ENCODE results near the gene FKBP1A. TPM values are rescaled to one million over a fixed set of nuclear protein-coding genes. Genes with fewer than 3 reads are reported as not detected.

Gene FKBP1A
- total RNA-seq = 100 to 1,000 TPM; 204 to 275 (median 241) TPM

DNA sequence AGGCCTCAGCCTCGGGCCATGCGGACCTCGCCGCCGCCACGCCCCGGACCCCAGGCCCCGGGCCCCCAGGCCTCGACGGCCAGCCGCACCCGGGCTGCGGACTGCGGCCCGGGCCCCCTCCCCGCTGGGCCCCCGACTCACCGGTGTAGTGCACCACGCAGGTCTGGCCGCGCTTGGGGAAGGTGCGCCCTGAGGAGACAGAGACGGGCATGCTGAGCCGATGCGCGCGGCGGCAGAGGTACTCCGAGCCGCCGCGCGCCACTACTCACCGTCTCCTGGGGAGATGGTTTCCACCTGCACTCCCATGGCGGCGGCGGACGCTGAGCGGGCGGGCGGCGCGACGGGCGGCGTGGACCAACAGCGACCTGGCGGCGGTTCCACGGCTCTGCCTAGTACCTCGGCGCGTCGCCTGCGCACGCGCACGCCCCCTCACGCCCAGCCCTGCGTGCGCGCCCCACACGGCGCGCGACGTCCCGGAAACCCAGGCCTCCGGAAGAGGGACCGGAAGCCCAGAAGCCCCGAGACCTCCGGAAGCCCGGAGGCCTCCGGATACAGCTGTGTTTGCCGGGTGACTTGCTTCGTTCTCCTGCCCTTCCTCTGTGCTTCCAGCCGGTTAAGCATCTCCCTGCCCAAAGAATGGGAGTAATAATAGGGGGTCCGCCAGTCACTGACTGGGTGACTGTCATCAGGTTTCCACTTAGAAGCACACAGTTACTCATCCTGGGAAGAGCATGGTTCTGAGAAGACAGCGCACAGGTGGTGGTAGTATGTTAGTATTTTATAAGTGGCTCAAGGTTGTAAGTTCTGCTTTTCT, at the start of gene FKBP1A:
TSS of gene FKBP1A (minus strand) at position 362 of the 814 bp plus-strand sequence. CDS start at position 306, 56 bp downstream.
- DNase-seq (ENCODE audit: low spot score) (no peak), ATAC-seq (ENCODE audit: low FRiP score) (peak; percentile 89)
- TF ChIP-seq, protein P1, sequence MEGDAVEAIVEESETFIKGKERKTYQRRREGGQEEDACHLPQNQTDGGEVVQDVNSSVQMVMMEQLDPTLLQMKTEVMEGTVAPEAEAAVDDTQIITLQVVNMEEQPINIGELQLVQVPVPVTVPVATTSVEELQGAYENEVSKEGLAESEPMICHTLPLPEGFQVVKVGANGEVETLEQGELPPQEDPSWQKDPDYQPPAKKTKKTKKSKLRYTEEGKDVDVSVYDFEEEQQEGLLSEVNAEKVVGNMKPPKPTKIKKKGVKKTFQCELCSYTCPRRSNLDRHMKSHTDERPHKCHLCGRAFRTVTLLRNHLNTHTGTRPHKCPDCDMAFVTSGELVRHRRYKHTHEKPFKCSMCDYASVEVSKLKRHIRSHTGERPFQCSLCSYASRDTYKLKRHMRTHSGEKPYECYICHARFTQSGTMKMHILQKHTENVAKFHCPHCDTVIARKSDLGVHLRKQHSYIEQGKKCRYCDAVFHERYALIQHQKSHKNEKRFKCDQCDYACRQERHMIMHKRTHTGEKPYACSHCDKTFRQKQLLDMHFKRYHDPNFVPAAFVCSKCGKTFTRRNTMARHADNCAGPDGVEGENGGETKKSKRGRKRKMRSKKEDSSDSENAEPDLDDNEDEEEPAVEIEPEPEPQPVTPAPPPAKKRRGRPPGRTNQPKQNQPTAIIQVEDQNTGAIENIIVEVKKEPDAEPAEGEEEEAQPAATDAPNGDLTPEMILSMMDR (IDR thresholded peaks at IDR 0.05) = no peak

DNA sequence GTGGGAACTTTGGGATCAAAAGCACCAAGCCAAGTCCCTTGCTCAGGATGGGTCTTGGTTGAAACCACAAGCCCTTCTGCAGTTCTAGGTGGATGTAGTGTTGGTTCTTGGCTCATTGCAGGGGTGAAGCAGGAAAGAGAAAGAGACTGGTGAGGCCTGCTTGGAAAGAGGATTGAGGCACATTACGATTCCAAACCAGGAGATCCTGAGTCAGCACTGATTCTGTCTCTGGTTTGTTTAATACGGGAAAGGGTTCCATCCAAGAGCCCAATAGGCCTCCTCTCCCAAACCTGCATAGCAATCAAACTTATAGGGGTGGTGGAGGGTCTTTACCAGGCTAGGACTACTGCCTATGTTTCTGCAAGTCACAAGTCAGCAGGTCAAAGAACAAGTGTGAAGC, 49.5 kb upstream of the FKBP1A start:
- ATAC-seq (ENCODE audit: low FRiP score) = no peak
- TF ChIP-seq, protein P1 (IDR thresholded peaks at IDR 0.05) = no peak
- DNase-seq (ENCODE audit: low spot score) = no peak

DNA sequence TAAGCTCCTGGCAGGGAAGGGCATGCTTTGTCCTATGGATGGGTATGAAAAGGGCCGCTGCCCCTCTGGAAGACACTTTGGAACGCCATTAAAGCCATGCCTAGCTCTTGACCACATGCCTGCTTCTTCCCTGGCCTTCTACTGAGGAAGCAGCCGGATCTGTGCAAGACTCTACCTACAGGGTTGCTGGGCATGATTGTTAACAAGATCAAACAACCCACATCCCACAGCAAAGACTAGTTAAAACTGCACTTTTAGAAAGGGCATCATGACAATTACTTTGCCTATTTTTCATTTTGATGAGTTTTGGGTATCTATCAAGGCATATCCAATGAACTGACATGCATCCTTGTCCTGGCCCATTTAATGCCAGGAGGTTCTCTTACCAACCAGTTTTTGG, 48.3 kb upstream of the FKBP1A start:
- TF ChIP-seq, protein P1 (IDR thresholded peaks at IDR 0.05) = no peak
- no peak for DNase-seq (ENCODE audit: low spot score)
- no peak for ATAC-seq (ENCODE audit: low FRiP score)

DNA sequence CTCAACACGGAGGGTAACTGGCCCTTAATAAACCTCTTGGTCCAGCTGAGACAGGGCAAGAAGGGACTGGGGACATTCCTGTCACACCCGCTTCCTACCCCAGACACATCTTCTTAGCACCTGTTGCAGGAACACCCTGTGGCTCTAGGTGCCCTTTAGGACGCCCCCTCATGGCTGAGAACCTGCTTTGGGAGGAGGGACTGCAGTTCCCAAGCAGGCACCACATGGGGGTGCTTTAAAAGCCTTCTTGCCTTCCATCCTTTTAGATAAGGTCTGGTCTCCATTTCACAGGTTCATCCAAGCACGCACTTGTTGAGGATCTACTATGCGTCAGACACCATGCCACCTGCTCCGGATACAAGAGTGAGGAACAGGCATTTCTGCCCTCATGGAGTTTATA, 47.2 kb upstream of the FKBP1A start:
- ATAC-seq (ENCODE audit: low FRiP score) (no peak), DNase-seq (ENCODE audit: low spot score) (no peak)
- TF ChIP-seq, protein P1 (IDR thresholded peaks at IDR 0.05) = no peak

DNA sequence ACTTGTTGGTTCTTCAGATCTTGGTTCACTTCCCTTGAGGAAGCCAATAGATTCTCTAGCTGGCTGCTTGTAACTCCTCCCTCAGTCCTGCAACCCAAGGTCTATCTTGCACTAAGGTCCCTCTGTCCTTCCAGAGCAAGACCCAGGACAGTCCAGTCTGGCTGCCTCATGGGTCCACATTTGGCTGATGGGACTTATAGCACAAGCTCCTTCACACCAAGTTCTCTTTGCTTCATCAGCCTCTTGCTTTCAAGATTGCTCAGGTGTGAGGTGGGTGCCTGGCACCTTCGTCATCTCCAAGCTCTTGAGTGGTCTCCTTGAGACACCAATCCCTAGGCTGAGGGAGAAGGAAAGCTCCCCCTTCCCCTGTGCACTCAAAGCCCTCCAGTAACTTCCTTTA, 45.5 kb upstream of the FKBP1A start:
- DNase-seq (ENCODE audit: low spot score) = no peak
- TF ChIP-seq, protein P1 (IDR thresholded peaks at IDR 0.05) = no peak
- ATAC-seq (ENCODE audit: low FRiP score) = no peak

DNA sequence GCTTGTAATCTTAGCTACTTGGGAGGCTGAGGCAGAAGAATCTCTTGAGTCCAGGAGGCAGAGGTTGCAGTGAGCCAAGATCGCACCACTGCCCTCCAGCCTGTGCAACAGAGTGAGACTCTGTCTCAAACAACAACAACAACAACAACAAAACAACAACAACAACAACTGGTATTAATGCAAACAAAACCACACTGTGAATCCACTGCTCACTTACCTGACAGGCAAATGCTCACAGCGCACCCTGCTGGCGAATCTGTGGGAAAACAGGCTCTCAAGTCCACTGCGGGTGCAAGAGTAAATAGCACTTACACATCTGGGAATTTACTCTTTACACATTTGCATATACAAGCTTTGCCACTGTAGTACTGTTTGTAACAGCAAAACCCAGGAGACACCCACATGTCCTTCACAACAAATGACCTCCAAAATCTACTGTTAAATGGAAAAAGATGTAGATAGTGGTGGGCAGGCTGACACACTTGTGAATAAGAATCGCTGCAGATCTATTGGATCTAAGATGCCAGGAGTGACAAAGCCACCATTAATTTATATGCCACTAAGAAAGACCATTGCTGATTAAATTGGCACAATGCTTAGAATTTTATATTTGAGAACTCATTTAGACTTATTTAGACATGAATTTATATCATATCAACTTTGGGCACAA, 44.5 kb upstream of the FKBP1A start:
- DNase-seq (ENCODE audit: low spot score) = peak; percentile 40
- TF ChIP-seq, protein P1 (IDR thresholded peaks at IDR 0.05) = peak in 1 of 3 donors; percentile 74
- ATAC-seq (ENCODE audit: low FRiP score) = peak; percentile 36

Data from omental fat pad (tissue), 4 donors.